Epithelial cell of proximal tubule (primary cell): ENCODE data around the gene FYN. TPM values are rescaled to one million over a fixed set of nuclear protein-coding genes. Genes with fewer than 3 reads are reported as not detected.
"Not testable (repeated sequence)": the region's sequence is repeated elsewhere in the genome, so short reads cannot be mapped to it uniquely, and the experiment has no call there.

Experiments
- DNase-seq: peaks from one replicate; pipeline ENCODE4 v3.0.0-alpha.2; 2011; ENCODE audit warnings: low read depth
- H3K4me3 ChIP-seq: 2 replicates; pipeline ENCODE4 v1.5.1; 2011; ENCODE audit warnings: low read depth, mild to moderate bottlenecking, low read length
- total RNA-seq: library from RNA; depleted of rRNA; stranded (reverse); fragments of >200 nt; gene quantifications from 2 replicates; pipeline ENCODE4 v1.2.3, GENCODE V29; 2015
- TF ChIP-seq, protein P1 (sequence below): conservative IDR thresholded peaks from 2 replicates; pipeline ENCODE4 v1.5.1; 2012; ENCODE audit warnings: low read depth, mild to moderate bottlenecking, low read length

Gene FYN
- total RNA-seq, 1 donor from 2014 or later, result 55.4 TPM

DNA sequence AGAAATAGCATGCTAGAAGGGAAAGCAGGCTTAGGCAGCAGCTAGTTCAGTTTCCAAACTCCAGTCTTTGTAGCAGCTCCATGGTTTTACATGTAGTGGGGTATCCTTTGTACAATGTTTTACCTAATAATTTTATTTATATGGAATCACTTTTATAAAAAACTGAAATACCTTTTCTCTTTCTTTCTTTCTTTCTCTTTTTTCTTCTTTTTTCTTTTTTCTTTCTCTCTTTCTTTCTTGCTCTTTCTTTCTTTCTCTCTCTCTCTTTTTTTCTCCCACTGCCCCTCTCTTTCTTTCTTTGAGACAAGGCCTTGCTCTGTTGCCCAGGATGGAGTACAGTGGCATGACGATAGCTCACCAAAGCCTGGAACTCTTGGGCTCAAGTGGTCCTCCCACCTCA, 41.4 kb upstream of the FYN start:
- TF ChIP-seq, protein P1, sequence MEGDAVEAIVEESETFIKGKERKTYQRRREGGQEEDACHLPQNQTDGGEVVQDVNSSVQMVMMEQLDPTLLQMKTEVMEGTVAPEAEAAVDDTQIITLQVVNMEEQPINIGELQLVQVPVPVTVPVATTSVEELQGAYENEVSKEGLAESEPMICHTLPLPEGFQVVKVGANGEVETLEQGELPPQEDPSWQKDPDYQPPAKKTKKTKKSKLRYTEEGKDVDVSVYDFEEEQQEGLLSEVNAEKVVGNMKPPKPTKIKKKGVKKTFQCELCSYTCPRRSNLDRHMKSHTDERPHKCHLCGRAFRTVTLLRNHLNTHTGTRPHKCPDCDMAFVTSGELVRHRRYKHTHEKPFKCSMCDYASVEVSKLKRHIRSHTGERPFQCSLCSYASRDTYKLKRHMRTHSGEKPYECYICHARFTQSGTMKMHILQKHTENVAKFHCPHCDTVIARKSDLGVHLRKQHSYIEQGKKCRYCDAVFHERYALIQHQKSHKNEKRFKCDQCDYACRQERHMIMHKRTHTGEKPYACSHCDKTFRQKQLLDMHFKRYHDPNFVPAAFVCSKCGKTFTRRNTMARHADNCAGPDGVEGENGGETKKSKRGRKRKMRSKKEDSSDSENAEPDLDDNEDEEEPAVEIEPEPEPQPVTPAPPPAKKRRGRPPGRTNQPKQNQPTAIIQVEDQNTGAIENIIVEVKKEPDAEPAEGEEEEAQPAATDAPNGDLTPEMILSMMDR, result no peak

DNA sequence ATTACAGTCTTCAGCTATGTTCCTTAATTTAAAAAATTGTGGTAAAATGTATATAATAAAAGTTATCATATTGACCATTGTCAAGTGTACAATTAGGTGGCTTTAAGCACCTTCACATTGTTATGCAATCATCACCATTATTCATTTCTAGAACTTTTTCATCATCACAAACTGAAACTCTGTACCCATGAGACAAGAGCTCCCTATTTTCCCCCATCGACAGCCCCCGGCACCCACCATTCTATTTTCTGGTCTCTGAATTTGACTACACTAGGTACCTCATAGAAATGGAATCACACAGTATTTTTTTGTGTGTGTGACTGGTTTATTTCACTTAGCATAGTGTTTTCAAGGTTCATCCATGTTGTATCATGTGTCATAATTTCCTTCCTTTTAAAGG, 39.7 kb upstream of the FYN start:
- no peak overlapping the region for H3K4me3 ChIP-seq
- DNase-seq, result no peak
- TF ChIP-seq, protein P1, result no peak

More for the DNA sequence above, 41.4 kb upstream of the FYN start:
- no peak overlapping the region for H3K4me3 ChIP-seq
- no peak for DNase-seq

DNA sequence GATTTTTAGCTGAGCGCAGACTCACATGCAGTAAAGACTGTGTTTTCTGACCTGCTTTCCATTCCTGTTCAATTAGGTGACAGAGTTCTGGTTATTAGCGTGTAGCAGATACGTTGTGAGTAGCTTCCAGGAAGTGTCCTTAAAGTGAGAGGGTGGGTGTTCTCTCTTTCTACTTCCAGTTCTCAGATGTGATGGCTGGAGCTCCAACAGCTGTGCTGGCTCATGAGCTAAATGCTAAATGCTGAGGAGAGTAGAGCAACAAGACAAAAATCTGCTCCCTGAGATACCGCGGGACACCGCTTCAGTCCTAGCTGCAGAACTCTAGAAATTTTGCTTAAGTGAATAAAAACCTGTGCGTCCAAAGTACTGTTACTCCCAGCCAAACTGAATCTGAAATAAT, 38.2 kb upstream of the FYN start:
- TF ChIP-seq, protein P1, result no peak
- no peak for DNase-seq

DNA sequence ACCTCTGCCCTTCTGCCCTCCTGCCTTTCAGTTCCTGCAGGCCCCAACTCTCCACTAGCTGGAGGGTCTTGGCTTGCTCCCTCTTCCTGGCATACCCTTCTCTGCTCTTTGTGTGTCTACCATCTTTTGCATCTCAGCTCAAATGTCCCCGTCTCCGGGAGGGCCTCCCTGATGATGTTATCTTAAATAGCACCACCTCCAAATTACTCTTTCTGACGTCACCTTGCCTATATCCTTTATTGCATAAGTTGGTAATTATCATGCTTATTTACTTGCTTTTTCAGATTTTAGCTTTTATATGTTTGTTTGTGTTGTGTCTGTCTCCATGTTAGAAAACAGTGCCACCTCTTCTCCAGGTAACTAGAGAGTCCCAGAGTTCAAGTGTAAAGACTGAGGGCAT, 36.0 kb upstream of the FYN start:
- no peak for DNase-seq
- TF ChIP-seq, protein P1, result no peak

More for the DNA sequence above, 38.2 kb upstream of the FYN start:
- no peak overlapping the region for H3K4me3 ChIP-seq

DNA sequence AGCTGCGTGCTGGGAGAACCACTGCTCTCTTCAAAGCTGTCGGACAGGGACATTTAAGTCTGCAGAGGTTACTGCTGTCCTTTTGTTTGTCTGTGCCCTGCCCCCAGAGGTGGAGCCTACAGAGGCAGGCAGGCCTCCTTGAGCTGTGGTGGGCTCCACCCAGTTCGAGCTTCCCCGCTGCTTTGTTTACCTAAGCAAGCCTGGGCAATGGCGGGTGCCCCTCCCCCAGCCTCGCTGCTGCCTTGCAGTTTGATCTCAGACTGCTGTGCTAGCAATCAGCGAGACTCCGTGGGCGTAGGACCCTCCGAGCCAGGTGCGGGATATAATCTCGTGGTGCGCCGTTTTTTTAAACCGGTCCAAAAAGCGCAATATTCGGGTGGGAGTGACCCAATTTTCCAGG, 35.1 kb upstream of the FYN start:
- not testable (repeated sequence) for H3K4me3 ChIP-seq, DNase-seq

More for the DNA sequence above, 36.0 kb upstream of the FYN start:
- H3K4me3 ChIP-seq, result no peak overlapping the region

DNA sequence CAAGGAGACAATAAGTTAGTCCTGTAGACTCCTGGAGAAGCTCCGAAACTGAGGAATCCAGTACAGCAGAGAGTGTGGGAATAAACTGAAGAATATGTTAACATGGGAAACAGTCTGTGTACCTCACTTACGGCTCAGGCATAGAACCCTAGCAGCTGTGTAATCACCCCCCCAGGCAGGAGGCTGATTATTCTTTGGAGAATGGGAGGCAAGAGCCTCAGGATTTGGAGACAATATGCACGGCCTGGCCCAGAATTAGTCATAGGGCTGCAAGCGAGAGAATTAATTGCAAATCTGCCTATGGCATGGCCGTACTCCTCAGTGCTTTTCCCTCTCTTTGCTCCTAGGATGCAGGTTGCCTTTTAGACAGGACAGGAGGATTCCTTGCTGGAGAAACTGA, 27.5 kb upstream of the FYN start:
- TF ChIP-seq, protein P1, result no peak
- H3K4me3 ChIP-seq, result no peak overlapping the region
- DNase-seq, result no peak

DNA sequence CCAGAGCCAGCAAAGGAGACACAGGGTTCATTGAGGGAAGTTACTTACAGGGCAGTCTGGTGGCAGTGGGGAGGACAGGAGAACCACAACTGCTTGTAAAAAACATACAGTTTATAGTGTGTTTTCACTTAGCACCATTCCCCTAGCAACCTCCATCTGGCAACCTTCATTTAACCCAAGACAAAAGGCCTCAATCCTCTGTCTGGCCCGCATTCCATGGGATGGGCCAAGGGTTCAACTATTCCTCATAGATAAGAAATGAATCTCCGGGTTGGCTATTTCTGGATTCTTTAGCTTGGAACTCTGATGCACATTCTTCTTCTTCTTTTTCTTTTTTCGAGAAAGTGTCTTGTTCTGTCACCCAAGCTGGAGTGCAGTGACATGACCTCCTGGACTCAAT, 26.3 kb upstream of the FYN start:
- DNase-seq, result no peak
- TF ChIP-seq, protein P1, result no peak
- H3K4me3 ChIP-seq, result no peak overlapping the region

DNA sequence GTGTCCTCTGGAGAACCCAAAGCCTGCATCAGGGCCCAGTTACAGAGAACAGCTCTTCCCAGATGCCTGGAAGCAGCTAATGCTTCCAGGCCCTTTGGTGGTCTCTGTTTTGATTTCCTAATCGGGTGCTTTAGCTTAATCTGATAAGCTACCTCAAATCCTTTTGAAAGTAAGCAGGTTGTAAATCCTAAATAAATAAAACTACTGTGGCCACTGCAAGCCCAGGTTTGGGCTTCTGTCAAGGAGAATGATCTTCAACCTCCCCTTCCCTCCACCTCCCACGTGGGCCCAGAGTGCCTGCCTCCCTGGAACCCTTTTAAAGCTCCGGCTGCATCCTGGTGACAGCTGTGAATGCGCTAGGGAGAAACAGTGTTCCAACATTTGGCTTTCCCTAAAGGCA, 25.2 kb upstream of the FYN start:
- H3K4me3 ChIP-seq, result no peak overlapping the region
- TF ChIP-seq, protein P1, result no peak
- DNase-seq, result no peak
